Epithelial cell of prostate (primary cell): Measurements from ENCODE around the gene PRKCSH.
A peak's percentile ranks its signal among the peaks of the same experiment; 100 is the strongest.
"Not testable (repeated sequence)": the region's sequence is repeated elsewhere in the genome, so short reads cannot be mapped to it uniquely, and the experiment has no call there.

Experiments
- DNase-seq: peaks from one replicate; pipeline ENCODE4 v3.0.0-alpha.2; 2011; ENCODE audit warnings: low read depth, low spot score
- H3K27ac ChIP-seq: fragments of 450-650 bp; 2 replicates; pipeline ENCODE4 v1.5.1; 2017; ENCODE audit warnings: mild to moderate bottlenecking

PRKCSH gene

DNA sequence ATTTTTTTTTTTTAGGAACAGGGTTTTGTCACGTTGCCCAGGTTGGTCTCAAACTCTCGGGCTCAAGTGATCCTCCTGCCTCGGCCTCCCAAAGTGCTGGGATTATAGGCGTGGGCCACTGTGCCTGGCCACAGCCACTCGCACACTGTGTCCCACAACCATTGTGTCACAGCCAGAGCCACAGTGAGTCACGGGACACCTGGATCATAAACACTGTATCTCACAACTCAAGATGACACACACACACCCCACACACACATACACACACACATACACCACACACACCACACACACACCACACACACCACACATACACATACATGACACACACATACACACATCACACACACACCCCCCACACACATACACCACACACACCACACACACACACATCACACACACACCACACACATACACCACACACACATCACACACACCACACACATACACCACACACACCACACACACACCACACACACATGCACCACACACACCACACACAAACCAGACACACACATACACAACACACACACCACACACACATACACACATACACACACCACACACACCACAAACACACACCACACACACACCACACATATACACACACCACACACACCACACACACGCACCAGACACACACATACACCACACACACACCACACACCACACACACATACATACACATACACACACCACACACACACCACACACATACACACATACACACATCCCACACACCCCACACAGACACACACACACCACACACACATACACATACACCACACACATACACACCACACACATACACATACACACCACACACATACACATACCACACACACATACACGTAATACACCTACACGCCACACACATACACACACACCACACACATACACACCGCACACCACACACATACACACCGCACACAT, 29.2 kb downstream of the PRKCSH start:
- no peak for DNase-seq

GRCh38 chr19:11465600-11465999, 30.2 kb downstream of the PRKCSH start:
- DNase-seq = no peak
- H3K27ac ChIP-seq = no peak overlapping the region

More for the DNA sequence above, 29.2 kb downstream of the PRKCSH start:
- no peak overlapping the region for H3K27ac ChIP-seq

- not testable (repeated sequence) for DNase-seq, H3K27ac ChIP-seq
Observed at GRCh38 chr19:11468266-11468845, 32.9 kb downstream of the PRKCSH start.

GRCh38 chr19:11473725-11474124, 38.3 kb downstream of the PRKCSH start:
- no peak overlapping the region for H3K27ac ChIP-seq
- DNase-seq = no peak

DNA sequence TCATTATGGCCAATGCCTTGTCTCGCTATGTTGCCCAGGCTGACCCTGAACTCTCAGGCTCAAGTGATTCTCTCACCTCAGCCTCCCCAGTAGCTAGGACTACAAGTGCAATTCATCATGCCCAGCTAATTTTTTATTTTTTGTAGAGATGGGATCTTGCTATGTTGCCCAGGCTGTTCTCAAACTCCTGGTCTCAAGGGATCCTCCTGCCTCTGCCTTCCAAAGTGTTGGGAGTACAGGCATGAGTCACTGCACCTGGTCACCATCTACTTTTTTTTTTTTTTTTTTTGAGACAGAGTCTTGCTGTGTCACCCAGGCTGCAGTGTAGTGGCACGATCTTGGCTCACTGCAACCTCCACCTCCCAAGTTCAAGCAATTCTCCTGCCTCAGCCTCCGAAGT, 39.9 kb downstream of the PRKCSH start:
- H3K27ac ChIP-seq, DNase-seq: not testable (repeated sequence)

- DNase-seq = no peak
- no peak overlapping the region for H3K27ac ChIP-seq
Observed at GRCh38 chr19:11475861-11476260, 40.4 kb downstream of the PRKCSH start.

GRCh38 chr19:11478167-11479089, 43.0 kb downstream of the PRKCSH start:
- DNase-seq = no peak
- no peak overlapping the region for H3K27ac ChIP-seq

GRCh38 chr19:11479090-11479897, 43.9 kb downstream of the PRKCSH start:
- DNase-seq = no peak

GRCh38 chr19:11479898-11480714, 44.7 kb downstream of the PRKCSH start:
- no peak for DNase-seq
- H3K27ac ChIP-seq = no peak overlapping the region

More at GRCh38 chr19:11479090-11479897, 43.9 kb downstream of the PRKCSH start:
- no peak overlapping the region for H3K27ac ChIP-seq

GRCh38 chr19:11480715-11481533, 45.5 kb downstream of the PRKCSH start, which contains the start of gene ELAVL3:
TSS of gene ELAVL3 (minus strand) at chr19:11481046. CDS start at chr19:11480608, 438 bp downstream.
- no peak for DNase-seq
- H3K27ac ChIP-seq = no peak within 1 kb of the TSS

- H3K27ac ChIP-seq = no peak overlapping the region
- DNase-seq = peak; percentile 41
Observed at GRCh38 chr19:11481534-11482383, 46.3 kb downstream of the PRKCSH start.

DNA sequence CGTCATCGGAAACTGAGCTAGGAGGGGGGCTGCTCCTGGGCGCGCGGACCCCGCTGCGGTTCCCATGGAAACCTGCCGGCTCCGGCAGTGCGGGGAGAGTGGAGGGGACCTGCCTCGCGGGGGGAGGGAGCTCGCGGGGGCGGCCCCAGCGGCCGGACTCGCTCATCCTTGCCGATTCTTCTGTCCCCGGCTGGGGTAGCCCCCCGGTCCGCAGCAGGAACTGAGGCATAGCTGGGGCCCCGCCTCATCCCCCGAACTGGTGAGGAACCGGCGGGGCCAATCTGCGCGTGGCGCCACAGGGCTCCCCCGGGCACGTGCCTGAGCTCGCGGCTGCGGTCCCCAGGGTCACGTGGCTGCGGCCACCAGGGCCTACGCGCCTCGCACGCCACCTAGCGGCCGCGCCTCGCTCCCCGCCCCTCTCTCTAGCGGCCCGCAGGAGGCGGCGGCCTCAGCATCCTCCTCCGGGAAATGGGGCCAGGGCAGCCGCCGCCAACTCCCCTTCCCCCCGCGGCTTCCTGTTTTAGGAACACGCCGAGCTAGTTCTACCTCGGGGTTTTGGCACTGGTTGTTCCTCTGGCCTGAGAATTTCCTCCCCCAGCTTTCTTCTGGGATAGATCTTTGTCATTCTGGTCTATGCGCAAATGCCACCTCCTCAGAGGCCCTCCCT, 47.1 kb downstream of the PRKCSH start:
- H3K27ac ChIP-seq = no peak overlapping the region
- DNase-seq = no peak

DNA sequence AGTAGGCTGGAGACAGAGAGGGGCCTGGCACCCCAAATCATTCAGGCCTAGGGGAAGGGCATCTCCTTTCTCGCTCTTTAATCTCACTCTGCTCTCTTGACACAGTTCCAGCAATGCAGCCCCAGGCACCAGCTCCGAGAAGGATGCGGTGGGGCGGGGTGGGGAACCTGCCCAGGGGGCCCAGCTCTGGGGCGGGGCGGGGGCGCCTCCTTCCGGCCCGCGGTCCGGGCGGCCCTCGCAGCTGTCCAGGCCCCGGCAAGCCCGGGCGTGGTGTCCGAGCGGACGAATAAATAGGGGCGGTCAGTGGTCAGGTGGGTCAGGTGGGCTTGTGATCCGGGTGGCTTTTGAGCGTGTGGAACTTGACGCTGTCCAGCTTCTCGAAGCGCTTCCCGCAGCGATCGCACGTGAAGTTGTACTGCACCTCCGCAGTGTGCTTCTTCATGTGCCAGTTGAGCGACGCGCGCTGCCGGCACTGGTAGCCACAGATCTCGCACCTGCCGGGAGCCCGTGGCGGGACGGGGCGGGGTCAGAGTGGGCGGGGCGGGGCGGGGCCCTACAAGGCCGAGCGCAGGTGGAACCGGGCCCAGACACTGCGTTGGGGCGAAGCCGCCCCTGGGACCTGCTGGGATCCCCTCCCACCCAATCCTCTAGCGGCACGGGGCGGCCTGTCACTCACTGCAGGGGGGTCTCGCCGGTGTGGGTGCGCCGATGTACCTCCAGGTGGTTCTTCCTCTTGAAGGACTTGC, 48.1 kb downstream of the PRKCSH start:
- no peak for DNase-seq
- H3K27ac ChIP-seq = no peak overlapping the region

- no peak for DNase-seq
- H3K27ac ChIP-seq = no peak overlapping the region
Observed at GRCh38 chr19:11485245-11485837, 49.9 kb downstream of the PRKCSH start.
